Natural killer cell (primary cell): ENCODE measurements around the gene AGFG1. TPM values are rescaled to one million over a fixed set of nuclear protein-coding genes. Genes with fewer than 3 reads are reported as not detected.
A peak's percentile ranks its signal among the peaks of the same experiment; 100 is the strongest.

Experiments used
- ATAC-seq, 3 donors: fragments of 150-1000 bp in 2 of 3; fragments of 200-7000 bp in 1 of 3; cut with Tn5 transposase; 1 replicate in 1 of 3; 2 replicates in 2 of 3; pipeline ENCODE4 v1.10.0; 2021; ENCODE audit warnings: mild to moderate bottlenecking in 2 of 3, moderate library complexity in 2 of 3
- DNase-seq, 2 donors: peaks; one replicate each; pipeline versions ENCODE4 v3.0.0 to v3.0.0-alpha.2; 2013 to 2021; ENCODE audit warnings: mixed read lengths in 1 of 2
- H3K27ac ChIP-seq: one replicate; pipeline ENCODE4 v1.5.1; 2013; ENCODE audit warnings: mild to moderate bottlenecking, low read length
- H3K27me3 ChIP-seq: one replicate; pipeline ENCODE4 v1.6.1; 2013; ENCODE audit warnings: low read length; ENCODE audit not compliant: control insufficient read depth, insufficient read depth
- H3K36me3 ChIP-seq: one replicate; pipeline ENCODE4 v1.6.1; 2013; ENCODE audit warnings: low read length; ENCODE audit not compliant: control insufficient read depth, insufficient read depth
- H3K4me1 ChIP-seq: one replicate; pipeline ENCODE4 v1.6.1; 2013; ENCODE audit warnings: low read length; ENCODE audit not compliant: control insufficient read depth, insufficient read depth
- H3K4me3 ChIP-seq: one replicate; pipeline ENCODE4 v1.5.1; 2013; ENCODE audit warnings: low read length
- H3K9me3 ChIP-seq: one replicate; pipeline ENCODE4 v1.6.1; 2013; ENCODE audit warnings: low read length; ENCODE audit not compliant: control insufficient read depth, insufficient read depth
- H3K27ac Mint-ChIP-seq, 2 donors: one replicate each; pipeline ENCODE4 v1.8.0; 2022; ENCODE audit warnings: mild to moderate bottlenecking in 2 of 2, mixed read lengths in 2 of 2, moderate library complexity in 1 of 2
- H3K27me3 Mint-ChIP-seq, 2 donors: one replicate each; pipeline ENCODE4 v1.8.0; 2022; ENCODE audit warnings: low read depth in 2 of 2, mixed read lengths in 2 of 2
- H3K36me3 Mint-ChIP-seq: one replicate; pipeline ENCODE4 v1.8.0; 2022; ENCODE audit warnings: mixed read lengths
- H3K4me1 Mint-ChIP-seq, 2 donors: one replicate each; pipeline ENCODE4 v1.8.0; 2022; ENCODE audit warnings: mixed read lengths in 2 of 2
- H3K4me3 Mint-ChIP-seq: one replicate; pipeline ENCODE4 v1.8.0; 2022; ENCODE audit warnings: mild to moderate bottlenecking, moderate library complexity, mixed read lengths
- H3K9me3 Mint-ChIP-seq, 2 donors: one replicate each; pipeline ENCODE4 v1.8.0; 2022; ENCODE audit warnings: mixed read lengths in 2 of 2
- CTCF ChIP-seq: fragments of 200-600 bp; IDR thresholded peaks from one replicate; pipeline ENCODE4 v1.8.0; 2022; ENCODE audit warnings: antibody characterized with exemption
- WGBS: methylation state at CpG from one replicate; pipeline ENCODE4 v1.1.7; 2013; ENCODE audit warnings: missing lambda C conversion rate; ENCODE audit not compliant: insufficient coverage; 5-methylcytosine and 5-hydroxymethylcytosine counted together
- intact Hi-C: fragments of 100-400 bp; cut with micrococcal nuclease; formaldehyde crosslinking; loops from one replicate; pipeline ENCODE4 v1.14.2; 2022
- total RNA-seq, 4 donors: library from RNA; stranded (reverse); fragments of 120-200 nt in 1 of 4; gene quantifications; one replicate each; pipeline versions ENCODE4 v1.2.3 to v1.2.4, GENCODE V29; 2013 to 2022

AGFG1 gene
- total RNA-seq, 3 donors from 2014 or later (not counting 1 experiment from before 2014, with no cell fraction given): 65.0 to 71.6 (median 67.3) TPM

GRCh38 chr2:227485429-227485828 lies 13.5 kb downstream of the AGFG1 start:
- peaks cover 4% of the 10 kb centered on the region for H3K9me3 ChIP-seq
- Mint-ChIP-seq H3K4me3 (no peak overlapping the region), H3K27me3 (no peaks in the 10 kb centered on the region), H3K36me3 (peaks cover 12% of the 10 kb centered on the region), H3K27ac (peak overlapping the region in 1 of 2 donors; percentile 43), H3K4me1 (peaks cover 53 to 54% of the 10 kb centered on the region in 2 donors), H3K9me3 (peaks cover 0 to 3% of the 10 kb centered on the region in 2 donors)
- no peak overlapping the region for H3K27ac ChIP-seq
- no peak for ATAC-seq
- 100% methylated on average over 1 of the region's 1 CpG for WGBS
- TF ChIP-seq CTCF: no peak
- no peak for DNase-seq
- no peaks in the 10 kb centered on the region for H3K36me3 ChIP-seq
- intact Hi-C loops: no loop called here
- no peak overlapping the region for H3K4me3 ChIP-seq
- no peaks in the 10 kb centered on the region for H3K27me3 ChIP-seq
- H3K4me1 ChIP-seq: peaks cover 4% of the 10 kb centered on the region

- H3K27ac Mint-ChIP-seq: no peak overlapping the region
- Histone ChIP-seq H3K36me3 (no peaks in the 10 kb centered on the region), H3K4me3 (no peak overlapping the region), H3K4me1 (peaks cover 4% of the 10 kb centered on the region), H3K9me3 (peaks cover 4% of the 10 kb centered on the region), H3K27ac (no peak overlapping the region), H3K27me3 (no peaks in the 10 kb centered on the region)
- intact Hi-C loops: no loop called here
- 100% methylated on average over 1 of the region's 2 CpGs for WGBS
- peaks cover 12% of the 10 kb centered on the region for H3K36me3 Mint-ChIP-seq
- no peak overlapping the region for H3K4me3 Mint-ChIP-seq
- no peak for TF ChIP-seq CTCF
- H3K27me3 Mint-ChIP-seq: no peaks in the 10 kb centered on the region
- ATAC-seq: no peak
- no peak for DNase-seq
- H3K4me1 Mint-ChIP-seq: peaks cover 41 to 43% of the 10 kb centered on the region in 2 donors
- peaks cover 0 to 3% of the 10 kb centered on the region in 2 donors for H3K9me3 Mint-ChIP-seq
These were observed 14.7 kb downstream of the AGFG1 start for GRCh38 chr2:227486688-227487087.

- no peak for ATAC-seq
- Histone ChIP-seq H3K27ac (no peak overlapping the region), H3K27me3 (no peaks in the 10 kb centered on the region), H3K4me1 (peaks cover 4% of the 10 kb centered on the region), H3K36me3 (no peaks in the 10 kb centered on the region), H3K4me3 (no peak overlapping the region), H3K9me3 (peaks cover 4% of the 10 kb centered on the region)
- intact Hi-C loops: no loop called here
- no peak overlapping the region for H3K4me3 Mint-ChIP-seq
- TF ChIP-seq CTCF: no peak
- peak overlapping the region; percentile 40 to 60 for H3K27ac Mint-ChIP-seq
- H3K9me3 Mint-ChIP-seq: peaks cover 0 to 3% of the 10 kb centered on the region in 2 donors
- WGBS: 100% methylated on average over 1 of the region's 3 CpGs
- no peaks in the 10 kb centered on the region for H3K27me3 Mint-ChIP-seq
- no peak for DNase-seq
- peaks cover 42 to 47% of the 10 kb centered on the region in 2 donors for H3K4me1 Mint-ChIP-seq
- H3K36me3 Mint-ChIP-seq: peaks cover 12% of the 10 kb centered on the region
These were observed 16.1 kb downstream of the AGFG1 start for GRCh38 chr2:227488045-227488444.

GRCh38 chr2:227491386-227491785 lies 19.4 kb downstream of the AGFG1 start:
- H3K4me1 ChIP-seq: no peaks in the 10 kb centered on the region
- TF ChIP-seq CTCF: no peak
- no peaks in the 10 kb centered on the region for H3K27me3 ChIP-seq
- no peaks in the 10 kb centered on the region for H3K9me3 ChIP-seq
- H3K36me3 ChIP-seq: peaks cover 6% of the 10 kb centered on the region
- no peak overlapping the region for H3K27ac Mint-ChIP-seq
- H3K9me3 Mint-ChIP-seq: no peaks in the 10 kb centered on the region
- H3K36me3 Mint-ChIP-seq: no peaks in the 10 kb centered on the region
- no peak for DNase-seq
- H3K4me3 ChIP-seq: no peak overlapping the region
- no CpG with 5 or more reads among the region's 3 CpGs for WGBS
- H3K27ac ChIP-seq: no peak overlapping the region
- H3K27me3 Mint-ChIP-seq: no peaks in the 10 kb centered on the region
- no peak for ATAC-seq
- H3K4me3 Mint-ChIP-seq: no peak overlapping the region
- intact Hi-C loops: no loop called here
- peaks cover 32 to 48% of the 10 kb centered on the region in 2 donors for H3K4me1 Mint-ChIP-seq
